Kidney epithelial cell (primary cell): ENCODE measurements around the gene RNPS1. TPM values are rescaled to one million over a fixed set of nuclear protein-coding genes. Genes with fewer than 3 reads are reported as not detected.

Source experiments
- DNase-seq: peaks from one replicate; pipeline ENCODE4 v3.0.0-alpha.2; 2010; ENCODE audit warnings: low read depth
- H3K27me3 ChIP-seq: 2 replicates; pipeline ENCODE4 v1.6.0; 2011; ENCODE audit warnings: low read length; ENCODE audit not compliant: control insufficient read depth, insufficient read depth
- H3K36me3 ChIP-seq: 2 replicates; pipeline ENCODE4 v1.5.1; 2011; ENCODE audit warnings: low read length; ENCODE audit not compliant: control insufficient read depth, insufficient read depth
- H3K4me3 ChIP-seq: 2 replicates; pipeline ENCODE4 v1.5.1; 2011; ENCODE audit warnings: low read depth, mild to moderate bottlenecking, control low read depth, low read length
- CTCF ChIP-seq: IDR thresholded peaks from 2 replicates; pipeline ENCODE4 v1.5.1; 2011; ENCODE audit warnings: mild to moderate bottlenecking, moderate library complexity, low read length, control low read depth, inconsistent platforms; ENCODE audit not compliant: insufficient read depth, poor library complexity, severe bottlenecking
- total RNA-seq: library from RNA; depleted of rRNA; stranded (reverse); fragments of >200 nt; gene quantifications from 2 replicates; pipeline ENCODE4 v1.2.3, GENCODE V29; 2015

Gene RNPS1
- total RNA-seq, 1 donor from 2014 or later: 243 TPM

DNA sequence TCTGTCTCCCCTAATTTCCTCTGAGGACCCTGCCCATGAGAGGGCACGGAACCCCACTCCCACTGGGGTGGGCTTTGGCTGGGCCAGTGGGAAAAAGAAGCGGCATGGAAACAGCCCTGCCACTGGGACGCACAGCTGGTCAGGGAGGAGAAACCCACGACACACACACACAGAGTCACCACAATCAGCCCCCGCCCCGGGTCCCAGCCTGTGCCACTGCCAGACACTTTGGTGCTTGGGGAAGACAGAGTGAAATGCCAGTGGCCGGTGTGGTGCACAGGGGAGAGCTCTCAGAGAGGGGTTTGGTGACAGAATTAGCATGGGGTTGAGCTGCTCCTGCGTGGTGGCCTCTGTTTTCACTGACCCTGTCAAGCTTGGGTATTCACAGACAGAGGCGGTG, 30.7 kb upstream of the RNPS1 start:
- Histone ChIP-seq H3K27me3 (no peaks in the 10 kb centered on the region), H3K36me3 (no peaks in the 10 kb centered on the region), H3K4me3 (no peak overlapping the region)
- no peak for TF ChIP-seq CTCF
- no peak for DNase-seq

- no peak overlapping the region for H3K4me3 ChIP-seq
- TF ChIP-seq CTCF: no peak
- DNase-seq: no peak
- H3K36me3 ChIP-seq: no peaks in the 10 kb centered on the region
- no peaks in the 10 kb centered on the region for H3K27me3 ChIP-seq
Measured at GRCh38 chr16:2297506-2297860, 29.6 kb upstream of the RNPS1 start.

GRCh38 chr16:2296661-2297505, 29.0 kb upstream of the RNPS1 start:
- Histone ChIP-seq H3K4me3 (no peak overlapping the region), H3K36me3 (no peaks in the 10 kb centered on the region), H3K27me3 (no peaks in the 10 kb centered on the region)
- TF ChIP-seq CTCF: peak; percentile 42
- no peak for DNase-seq

GRCh38 chr16:2295056-2295798, 27.3 kb upstream of the RNPS1 start:
- Histone ChIP-seq H3K27me3 (no peaks in the 10 kb centered on the region), H3K4me3 (no peak overlapping the region), H3K36me3 (no peaks in the 10 kb centered on the region)
- no peak for TF ChIP-seq CTCF
- no peak for DNase-seq

DNA sequence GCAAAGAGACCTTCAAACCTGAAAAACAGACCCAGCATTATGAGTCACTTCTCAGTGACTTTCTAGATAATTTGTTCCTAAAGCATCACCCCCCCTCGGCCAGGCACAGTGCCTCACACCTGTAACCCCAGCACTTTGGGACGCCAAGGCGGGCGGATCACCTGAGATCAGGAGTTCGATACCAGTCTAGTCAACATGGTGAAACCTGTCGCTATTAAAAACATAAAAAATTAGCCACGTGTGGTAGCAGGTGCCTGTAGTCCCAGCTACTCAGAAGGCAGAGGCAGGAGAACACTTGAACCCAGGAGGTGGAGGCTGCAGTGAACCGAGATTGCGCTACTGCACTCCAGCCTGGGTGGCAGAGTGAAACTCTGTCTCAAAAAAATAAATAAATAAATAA, 24.3 kb upstream of the RNPS1 start:
- TF ChIP-seq CTCF: no peak
- no peak for DNase-seq
- Histone ChIP-seq H3K36me3 (no peaks in the 10 kb centered on the region), H3K27me3 (no peaks in the 10 kb centered on the region), H3K4me3 (no peak overlapping the region)

DNA sequence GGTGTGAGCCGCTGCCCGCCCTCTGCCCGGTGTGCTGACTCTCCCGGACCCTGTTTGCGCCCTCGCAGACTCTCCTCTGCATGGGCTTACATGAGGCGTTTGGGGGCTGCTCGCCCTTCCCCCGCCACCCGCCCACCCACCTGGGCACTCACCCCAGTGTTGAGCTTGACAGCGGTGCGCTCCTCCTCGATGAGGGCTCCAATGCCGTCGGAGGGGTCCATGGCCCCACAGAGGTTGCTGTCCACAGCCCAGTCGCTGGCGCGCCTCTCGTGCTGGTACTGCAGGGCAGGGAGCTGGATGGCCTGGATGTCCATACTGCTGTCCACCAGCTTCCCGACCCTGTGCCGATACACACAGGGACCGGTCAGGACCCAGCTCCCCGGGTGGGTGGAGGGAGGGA, 21.4 kb upstream of the RNPS1 start:
- no peak for TF ChIP-seq CTCF
- H3K27me3 ChIP-seq: no peaks in the 10 kb centered on the region
- no peak for DNase-seq
- no peaks in the 10 kb centered on the region for H3K36me3 ChIP-seq
- H3K4me3 ChIP-seq: no peak overlapping the region
